ENCODE data around the gene IFNAR2. TPM values are rescaled to one million over a fixed set of nuclear protein-coding genes. Genes with fewer than 3 reads are reported as not detected.

IFNAR2 gene
- total RNA-seq: 14.1 and 14.3 TPM in 2 replicates

DNA sequence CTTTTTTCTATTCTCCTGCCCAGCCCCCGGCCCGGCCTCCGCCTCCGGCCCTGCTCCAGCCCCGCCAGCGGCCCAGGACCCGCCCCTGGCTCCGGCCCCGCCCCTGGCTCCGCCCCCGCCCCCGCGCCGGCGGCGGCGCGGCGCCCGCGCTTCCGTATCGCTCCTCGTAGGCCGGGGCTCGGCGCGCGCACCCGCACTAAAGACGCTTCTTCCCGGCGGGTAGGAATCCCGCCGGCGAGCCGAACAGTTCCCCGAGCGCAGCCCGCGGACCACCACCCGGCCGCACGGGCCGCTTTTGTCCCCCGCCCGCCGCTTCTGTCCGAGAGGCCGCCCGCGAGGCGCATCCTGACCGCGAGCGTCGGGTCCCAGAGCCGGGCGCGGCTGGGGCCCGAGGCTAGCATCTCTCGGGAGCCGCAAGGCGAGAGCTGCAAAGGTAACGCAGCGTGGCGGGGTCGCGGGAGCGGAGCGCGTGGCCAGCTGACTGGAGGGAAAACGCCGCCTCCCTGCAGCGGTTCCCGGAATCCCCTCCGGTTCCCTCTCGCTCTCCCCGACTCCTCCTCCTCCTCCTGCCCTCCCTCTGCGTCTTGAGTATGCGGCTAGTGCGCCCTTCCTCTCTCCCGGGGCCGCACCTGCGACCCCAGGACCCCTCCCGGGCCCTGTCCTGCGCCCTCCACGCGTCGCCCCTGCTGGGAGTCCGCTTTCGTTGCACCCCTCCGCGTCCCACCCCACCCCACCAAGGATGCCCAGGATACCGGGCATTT, at the start of gene IFNAR2:
Gene IFNAR2 (plus strand): TSS at position 155 of the 761 bp plus-strand sequence. CDS start 11,985 bp downstream, outside the sequence.

GRCh38 chr21:33266050-33266788, 36.5 kb downstream of the IFNAR2 start, which contains the start of gene IL10RB:
IL10RB (plus strand) TSS chr21:33266367; CDS start chr21:33266466, 99 bp downstream.

Other genes starting within 250 kb of the IFNAR2 start
- not detected in 2 replicates for gene OLIG2, start 204.0 kb upstream of the IFNAR2 start, total RNA-seq
- not detected in 2 replicates for gene OLIG1, start 159.8 kb upstream of the IFNAR2 start, total RNA-seq
- 30.0 and 39.6 TPM in 2 replicates for gene IL10RB, start 36.4 kb downstream of the IFNAR2 start, total RNA-seq
- gene IFNAR1, start 95.0 kb downstream of the IFNAR2 start, total RNA-seq: 20.7 and 28.0 TPM in 2 replicates
- 46.1 and 56.6 TPM in 2 replicates for gene IFNGR2, start 173.5 kb downstream of the IFNAR2 start, total RNA-seq

Data from mammary microvascular endothelial cell (primary cell).